GM12875 (cell line): ENCODE measurements around the gene MLF1.

Source experiments
- H3K4me3 ChIP-seq: one replicate; pipeline ENCODE4 v1.5.1; 2011; ENCODE audit warnings: low read depth, low read length, control low read depth
- CTCF ChIP-seq: IDR thresholded peaks from 2 replicates; pipeline ENCODE4 v1.5.1; 2011; ENCODE audit warnings: low read depth, mild to moderate bottlenecking, control low read depth, inconsistent platforms, low read length, moderate library complexity, borderline replicate concordance; ENCODE audit not compliant: insufficient read depth

MLF1 gene

GRCh38 chr3:158563076-158563475 lies 7.9 kb upstream of the MLF1 start:
- no peak for TF ChIP-seq CTCF

GRCh38 chr3:158565076-158565475 lies 5.9 kb upstream of the MLF1 start:
- no peak overlapping the region for H3K4me3 ChIP-seq
- TF ChIP-seq CTCF: no peak

More at GRCh38 chr3:158563076-158563475, 7.9 kb upstream of the MLF1 start:
- H3K4me3 ChIP-seq: no peak overlapping the region

GRCh38 chr3:158568784-158569183 lies 2.2 kb upstream of the MLF1 start:
- no peak overlapping the region for H3K4me3 ChIP-seq
- TF ChIP-seq CTCF: no peak

GRCh38 chr3:158569794-158570193 lies 1.2 kb upstream of the MLF1 start:
- no peak overlapping the region for H3K4me3 ChIP-seq
- no peak for TF ChIP-seq CTCF

GRCh38 chr3:158571969-158572765 lies 1.2 kb downstream of the MLF1 start:
- H3K4me3 ChIP-seq: no peak overlapping the region
- no peak for TF ChIP-seq CTCF

GRCh38 chr3:158572766-158573060 lies 1.7 kb downstream of the MLF1 start:
- no peak overlapping the region for H3K4me3 ChIP-seq
- TF ChIP-seq CTCF: no peak

GRCh38 chr3:158573714-158574113 lies 2.7 kb downstream of the MLF1 start:
- H3K4me3 ChIP-seq: no peak overlapping the region
- TF ChIP-seq CTCF: no peak
